KMS-11 (cell line): ENCODE results near the gene ARG2.

Source experiments
- H2AFZ ChIP-seq: fragments of 200-600 bp; sonication (generic); 2 replicates; pipeline ENCODE4 v1.6.1; 2016; ENCODE audit warnings: antibody characterized with exemption, mixed run types, low read depth
- H3K27ac ChIP-seq: fragments of 200-600 bp; sonication (generic); 2 replicates; pipeline ENCODE4 v1.6.1; 2016; ENCODE audit warnings: mild to moderate bottlenecking, mixed run types
- H3K27me3 ChIP-seq: fragments of 200-600 bp; sonication (generic); 2 replicates; pipeline ENCODE4 v1.6.1; 2017; ENCODE audit warnings: mild to moderate bottlenecking, low read depth, mixed run types, moderate library complexity; ENCODE audit not compliant: insufficient read depth
- H3K36me3 ChIP-seq: fragments of 200-600 bp; sonication (generic); 2 replicates; pipeline ENCODE4 v1.6.1; 2017; ENCODE audit warnings: mild to moderate bottlenecking, mixed run types; ENCODE audit not compliant: insufficient read depth
- H3K4me1 ChIP-seq: fragments of 200-600 bp; sonication (generic); 2 replicates; pipeline ENCODE4 v1.6.1; 2016; ENCODE audit warnings: mild to moderate bottlenecking, low read depth, mixed run types; ENCODE audit not compliant: poor library complexity, severe bottlenecking
- H3K4me2 ChIP-seq: fragments of 200-600 bp; sonication (generic); 2 replicates; pipeline ENCODE4 v1.7.0; 2016; ENCODE audit warnings: mild to moderate bottlenecking, mixed run types
- H3K4me3 ChIP-seq: fragments of 200-600 bp; sonication (generic); IDR thresholded peaks from 2 replicates; pipeline ENCODE4 v1.6.1; 2017; ENCODE audit warnings: low read depth, low read length, mixed read lengths; ENCODE audit not compliant: insufficient read depth
- H3K79me2 ChIP-seq: fragments of 200-600 bp; sonication (generic); 2 replicates; pipeline ENCODE4 v1.6.1; 2016; ENCODE audit warnings: low read depth, mixed run types; ENCODE audit not compliant: insufficient read depth
- H3K9ac ChIP-seq: fragments of 200-600 bp; sonication (generic); 2 replicates; pipeline ENCODE4 v1.6.1; 2016; ENCODE audit warnings: mild to moderate bottlenecking, mixed run types
- H4K20me1 ChIP-seq: fragments of 200-600 bp; sonication (generic); 2 replicates; pipeline ENCODE4 v1.6.1; 2016; ENCODE audit warnings: mild to moderate bottlenecking, mixed run types; ENCODE audit not compliant: insufficient read depth
- TF ChIP-seq, protein P1 (sequence below): fragments of 200-600 bp; sonication (generic); conservative IDR thresholded peaks from 2 replicates; pipeline ENCODE4 v1.6.1; 2017; ENCODE audit warnings: low read depth, mild to moderate bottlenecking, antibody characterized with exemption, low read length, moderate library complexity, mixed read lengths

The ARG2 gene

DNA sequence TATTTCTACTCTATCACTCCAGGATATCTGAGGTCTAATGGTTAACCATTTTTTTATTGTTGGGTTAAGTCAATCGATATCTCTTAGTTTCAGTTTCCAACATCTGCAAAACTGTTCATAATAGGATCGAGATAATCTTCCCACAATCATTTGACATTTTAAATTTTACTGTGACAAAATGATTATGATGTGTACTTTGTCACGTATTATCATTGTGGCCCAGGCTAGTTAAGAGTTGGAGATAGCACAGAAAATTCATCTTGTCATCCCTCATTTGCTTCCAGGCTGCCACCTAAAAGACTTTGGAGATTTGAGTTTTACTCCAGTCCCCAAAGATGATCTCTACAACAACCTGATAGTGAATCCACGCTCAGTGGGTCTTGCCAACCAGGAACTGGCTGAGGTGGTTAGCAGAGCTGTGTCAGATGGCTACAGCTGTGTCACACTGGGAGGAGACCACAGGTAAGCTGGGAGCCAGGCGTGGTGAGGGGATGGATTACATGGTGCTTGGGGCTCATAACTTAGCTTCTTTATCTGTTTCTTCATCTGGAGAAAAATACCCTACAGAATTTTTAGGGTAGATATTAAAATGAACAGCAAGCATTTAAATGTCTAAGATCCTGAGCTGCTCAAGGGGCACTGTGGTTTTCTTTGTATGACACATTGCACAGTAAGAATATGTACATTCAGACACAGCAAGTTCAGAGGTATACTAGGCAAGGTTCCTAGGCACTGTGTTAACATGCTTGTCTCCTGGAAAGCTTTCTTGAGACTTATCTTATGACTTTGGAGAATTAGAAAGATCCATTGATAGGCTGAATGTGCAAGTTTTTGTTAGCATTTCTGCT lies 22.4 kb downstream of the ARG2 start:
- Histone ChIP-seq H3K9ac (no peak overlapping the region; the same call in 1 of the 2 replicates), H3K4me3 (no peak overlapping the region), H3K4me1 (peaks cover 46% of the 10 kb centered on the region), H3K27ac (peak overlapping the region; percentile 51; the same call in 1 of the 2 replicates), H3K27me3 (no peaks in the 10 kb centered on the region), H4K20me1 (no peaks in the 10 kb centered on the region), H3K36me3 (no peaks in the 10 kb centered on the region), H2AFZ (no peak overlapping the region), H3K4me2 (peak overlapping the region; percentile 40), H3K79me2 (no peaks in the 10 kb centered on the region)
- TF ChIP-seq, protein P1, sequence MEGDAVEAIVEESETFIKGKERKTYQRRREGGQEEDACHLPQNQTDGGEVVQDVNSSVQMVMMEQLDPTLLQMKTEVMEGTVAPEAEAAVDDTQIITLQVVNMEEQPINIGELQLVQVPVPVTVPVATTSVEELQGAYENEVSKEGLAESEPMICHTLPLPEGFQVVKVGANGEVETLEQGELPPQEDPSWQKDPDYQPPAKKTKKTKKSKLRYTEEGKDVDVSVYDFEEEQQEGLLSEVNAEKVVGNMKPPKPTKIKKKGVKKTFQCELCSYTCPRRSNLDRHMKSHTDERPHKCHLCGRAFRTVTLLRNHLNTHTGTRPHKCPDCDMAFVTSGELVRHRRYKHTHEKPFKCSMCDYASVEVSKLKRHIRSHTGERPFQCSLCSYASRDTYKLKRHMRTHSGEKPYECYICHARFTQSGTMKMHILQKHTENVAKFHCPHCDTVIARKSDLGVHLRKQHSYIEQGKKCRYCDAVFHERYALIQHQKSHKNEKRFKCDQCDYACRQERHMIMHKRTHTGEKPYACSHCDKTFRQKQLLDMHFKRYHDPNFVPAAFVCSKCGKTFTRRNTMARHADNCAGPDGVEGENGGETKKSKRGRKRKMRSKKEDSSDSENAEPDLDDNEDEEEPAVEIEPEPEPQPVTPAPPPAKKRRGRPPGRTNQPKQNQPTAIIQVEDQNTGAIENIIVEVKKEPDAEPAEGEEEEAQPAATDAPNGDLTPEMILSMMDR = no peak

DNA sequence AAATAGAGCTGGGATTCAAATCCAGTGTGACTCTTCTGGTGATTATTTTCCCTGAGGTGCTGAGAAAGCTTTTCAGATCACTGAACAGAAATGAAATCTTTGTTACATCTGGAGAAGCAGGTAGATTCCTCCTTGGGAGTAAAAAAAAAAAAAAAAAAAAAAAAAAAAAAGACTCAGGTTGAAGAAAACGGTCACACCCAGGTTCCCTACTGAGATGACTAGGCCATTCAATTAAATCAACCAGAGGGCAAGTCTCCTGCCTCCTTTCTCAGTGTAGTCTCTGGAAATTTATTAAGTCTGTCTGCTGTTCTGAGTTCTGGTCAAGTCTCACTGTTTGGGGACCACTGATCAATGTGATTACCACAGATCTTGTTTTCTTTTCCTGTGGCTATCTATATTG lies 24.0 kb downstream of the ARG2 start:
- Histone ChIP-seq H3K36me3 (no peaks in the 10 kb centered on the region), H3K79me2 (no peaks in the 10 kb centered on the region), H3K4me2 (no peak overlapping the region; the same call in 1 of the 2 replicates), H3K4me3 (no peak overlapping the region), H2AFZ (no peak overlapping the region), H3K4me1 (peaks cover 46% of the 10 kb centered on the region), H4K20me1 (no peaks in the 10 kb centered on the region), H3K9ac (no peak overlapping the region), H3K27me3 (no peaks in the 10 kb centered on the region), H3K27ac (no peak overlapping the region)
- TF ChIP-seq, protein P1 = no peak

- H3K4me1 ChIP-seq = peaks cover 46% of the 10 kb centered on the region
- no peaks in the 10 kb centered on the region for H4K20me1 ChIP-seq
- no peak overlapping the region for H2AFZ ChIP-seq
- no peaks in the 10 kb centered on the region for H3K36me3 ChIP-seq
- TF ChIP-seq, protein P1 = no peak
- no peak overlapping the region for H3K9ac ChIP-seq
- no peak overlapping the region for H3K27ac ChIP-seq
- H3K4me2 ChIP-seq = no peak overlapping the region
- no peaks in the 10 kb centered on the region for H3K27me3 ChIP-seq
- H3K4me3 ChIP-seq = no peak overlapping the region
- no peaks in the 10 kb centered on the region for H3K79me2 ChIP-seq
Observed at GRCh38 chr14:67644428-67644827, 24.7 kb downstream of the ARG2 start.

DNA sequence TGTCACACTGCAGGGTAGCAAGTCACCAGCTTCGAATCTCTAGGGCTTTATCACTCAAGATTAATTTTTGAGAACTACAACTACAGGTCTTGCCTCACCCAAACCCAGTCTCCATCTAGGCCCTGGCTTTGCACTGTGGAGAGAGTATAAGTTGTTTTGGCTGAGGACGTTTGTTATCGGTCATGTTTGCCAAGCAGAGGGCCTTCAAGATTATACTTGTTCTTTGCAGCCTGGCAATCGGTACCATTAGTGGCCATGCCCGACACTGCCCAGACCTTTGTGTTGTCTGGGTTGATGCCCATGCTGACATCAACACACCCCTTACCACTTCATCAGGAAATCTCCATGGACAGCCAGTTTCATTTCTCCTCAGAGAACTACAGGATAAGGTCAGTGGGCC lies 25.7 kb downstream of the ARG2 start:
- H3K9ac ChIP-seq = no peak overlapping the region
- no peak overlapping the region for H3K27ac ChIP-seq
- H3K79me2 ChIP-seq = no peaks in the 10 kb centered on the region
- H3K4me1 ChIP-seq = peaks cover 46% of the 10 kb centered on the region
- no peaks in the 10 kb centered on the region for H3K27me3 ChIP-seq
- H3K36me3 ChIP-seq = no peaks in the 10 kb centered on the region
- no peak overlapping the region for H3K4me2 ChIP-seq
- no peak overlapping the region for H3K4me3 ChIP-seq
- TF ChIP-seq, protein P1 = no peak
- no peak overlapping the region for H2AFZ ChIP-seq
- H4K20me1 ChIP-seq = no peaks in the 10 kb centered on the region
